CD8-positive, alpha-beta memory T cell (primary cell): ENCODE data around the gene AFAP1L2. TPM values are rescaled to one million over a fixed set of nuclear protein-coding genes. Genes with fewer than 3 reads are reported as not detected.

Source experiments
- CTCF ChIA-PET: fragments of 350-600 bp; sonication (Branson Sonifier 250); formaldehyde crosslinking; loops from one replicate; lab custom pipeline; 2021; ENCODE audit warnings: antibody characterized with exemption; lab: Charles Lee
- POLR2A ChIA-PET: fragments of 350-600 bp; sonication (Branson Sonifier 250); formaldehyde crosslinking; loops from one replicate; lab custom pipeline; 2021; ENCODE audit warnings: antibody characterized with exemption; lab: Charles Lee
- DNase-seq, 5 donors: peaks; one replicate each; pipeline versions ENCODE4 v3.0.0 to v3.0.0-alpha.2; 2020 to 2022; ENCODE audit warnings: mixed read lengths in 1 of 5
- H3K27ac ChIP-seq: one replicate; pipeline ENCODE4 v1.7.0; 2013; ENCODE audit warnings: low read depth, mild to moderate bottlenecking, low read length, moderate library complexity
- H3K27me3 ChIP-seq: 2 replicates; pipeline ENCODE4 v1.7.0; 2013; ENCODE audit warnings: low read length, mild to moderate bottlenecking; ENCODE audit not compliant: insufficient read depth, poor library complexity, severe bottlenecking
- H3K36me3 ChIP-seq: 2 replicates; pipeline ENCODE4 v1.7.0; 2013; ENCODE audit warnings: mild to moderate bottlenecking, low read length, moderate library complexity; ENCODE audit not compliant: insufficient read depth
- H3K4me1 ChIP-seq: 2 replicates; pipeline ENCODE4 v1.7.0; 2013; ENCODE audit warnings: mild to moderate bottlenecking, low read length, moderate library complexity; ENCODE audit not compliant: insufficient read depth
- H3K4me3 ChIP-seq: 2 replicates; pipeline ENCODE4 v1.7.0; 2013; ENCODE audit warnings: mild to moderate bottlenecking, low read length
- H3K9me3 ChIP-seq: 2 replicates; pipeline ENCODE4 v1.7.0; 2013; ENCODE audit warnings: mild to moderate bottlenecking, low read length
- H3K27ac Mint-ChIP-seq, 8 donors: one replicate each; pipeline ENCODE4 v1.8.0; 2020 to 2021; ENCODE audit warnings: mixed read lengths in 8 of 8, mild to moderate bottlenecking in 6 of 8, inconsistent platforms in 3 of 8, moderate library complexity in 3 of 8
- H3K27me3 Mint-ChIP-seq, 2 donors: one replicate each; pipeline ENCODE4 v1.8.0; 2020 to 2021; ENCODE audit warnings: mixed read lengths in 2 of 2, mild to moderate bottlenecking in 1 of 2, moderate library complexity in 1 of 2
- H3K36me3 Mint-ChIP-seq, 3 donors: one replicate each; pipeline ENCODE4 v1.8.0; 2020 to 2021; ENCODE audit warnings: mixed read lengths in 3 of 3, inconsistent platforms in 1 of 3, mild to moderate bottlenecking in 1 of 3
- H3K4me1 Mint-ChIP-seq, 3 donors: one replicate each; pipeline ENCODE4 v1.8.0; 2020 to 2021; ENCODE audit warnings: mixed read lengths in 3 of 3, inconsistent platforms in 1 of 3, mild to moderate bottlenecking in 1 of 3
- H3K4me3 Mint-ChIP-seq, 7 donors: one replicate each; pipeline ENCODE4 v1.8.0; 2020 to 2021; ENCODE audit warnings: mixed read lengths in 7 of 7, mild to moderate bottlenecking in 6 of 7, moderate library complexity in 4 of 7, inconsistent platforms in 2 of 7
- H3K9me3 Mint-ChIP-seq, 5 donors: one replicate each; pipeline ENCODE4 v1.8.0; 2020 to 2022; ENCODE audit warnings: mixed read lengths in 5 of 5, mild to moderate bottlenecking in 3 of 5, moderate library complexity in 2 of 5, inconsistent platforms in 1 of 5
- polyA plus RNA-seq: library from polyadenylated mRNA; unstranded; fragments of 300-500 nt; fragmentation: Illumina TruSeq; gene quantifications from one replicate; pipeline ENCODE4 v1.2.3, GENCODE V29; 2021
- total RNA-seq, 2 experiments: library from RNA; stranded (reverse); gene quantifications; one replicate each; pipeline ENCODE4 v1.2.3, GENCODE V29; 2021

Gene AFAP1L2
- total and polyA plus RNA-seq, 3 experiments from 2014 or later, result 1.6 to 2.9 (median 2.5) TPM

GRCh38 chr10:114426476-114426875 lies 22.2 kb upstream of the AFAP1L2 start:
- Histone ChIP-seq H3K36me3 (peaks cover 4% of the 10 kb centered on the region), H3K9me3 (no peaks in the 10 kb centered on the region), H3K4me3 (no peak overlapping the region), H3K4me1 (no peaks in the 10 kb centered on the region), H3K27ac (no peak overlapping the region), H3K27me3 (no peaks in the 10 kb centered on the region)
- no peak for DNase-seq
- no peak overlapping the region for H3K27ac Mint-ChIP-seq
- no peak overlapping the region for H3K4me3 Mint-ChIP-seq
- ChIA-PET CTCF (no interaction called here), POLR2A (no interaction called here)
- H3K27me3 Mint-ChIP-seq, result peaks cover 0 to 2% of the 10 kb centered on the region in 2 donors
- no peaks in the 10 kb centered on the region for H3K9me3 Mint-ChIP-seq
- H3K4me1 Mint-ChIP-seq, result no peaks in the 10 kb centered on the region
- H3K36me3 Mint-ChIP-seq, result peaks cover 4 to 15% (median 14%) of the 10 kb centered on the region in 3 donors

GRCh38 chr10:114420811-114421485 lies 16.6 kb upstream of the AFAP1L2 start:
- Histone ChIP-seq H3K4me3 (no peak overlapping the region), H3K36me3 (no peaks in the 10 kb centered on the region), H3K4me1 (no peaks in the 10 kb centered on the region), H3K27ac (no peak overlapping the region), H3K9me3 (no peaks in the 10 kb centered on the region), H3K27me3 (no peaks in the 10 kb centered on the region)
- H3K9me3 Mint-ChIP-seq, result peaks cover 0 to 2% (median 0%) of the 10 kb centered on the region in 5 donors
- H3K4me1 Mint-ChIP-seq, result peaks cover 0 to 3% (median 0%) of the 10 kb centered on the region in 3 donors
- DNase-seq, result no peak
- POLR2A ChIA-PET, result no interaction called here
- no peak overlapping the region for H3K4me3 Mint-ChIP-seq
- H3K27me3 Mint-ChIP-seq, result peaks cover 11 to 31% of the 10 kb centered on the region in 2 donors
- CTCF ChIA-PET, result no interaction called here
- H3K36me3 Mint-ChIP-seq, result no peaks in the 10 kb centered on the region
- H3K27ac Mint-ChIP-seq, result peak overlapping the region in 1 of 8 donors; percentile 42

- POLR2A ChIA-PET, result no interaction called here
- Histone ChIP-seq H3K27me3 (no peaks in the 10 kb centered on the region), H3K36me3 (no peaks in the 10 kb centered on the region), H3K9me3 (no peaks in the 10 kb centered on the region), H3K27ac (no peak overlapping the region), H3K4me3 (no peak overlapping the region), H3K4me1 (no peaks in the 10 kb centered on the region)
- Mint-ChIP-seq H3K36me3 (no peaks in the 10 kb centered on the region), H3K4me1 (peaks cover 0 to 3% (median 0%) of the 10 kb centered on the region in 3 donors), H3K9me3 (peaks cover 0 to 3% (median 0%) of the 10 kb centered on the region in 5 donors), H3K27ac (no peak overlapping the region), H3K4me3 (no peak overlapping the region), H3K27me3 (peaks cover 13 to 48% of the 10 kb centered on the region in 2 donors)
- CTCF ChIA-PET, result no interaction called here
- DNase-seq, result no peak
Observed at GRCh38 chr10:114418109-114418508, 13.8 kb upstream of the AFAP1L2 start.

GRCh38 chr10:114412907-114413797 lies 8.8 kb upstream of the AFAP1L2 start:
- Mint-ChIP-seq H3K27me3 (peaks cover 11 to 44% of the 10 kb centered on the region in 2 donors), H3K36me3 (no peaks in the 10 kb centered on the region), H3K4me3 (no peak overlapping the region), H3K27ac (no peak overlapping the region), H3K4me1 (no peaks in the 10 kb centered on the region), H3K9me3 (peaks cover 0 to 3% (median 0%) of the 10 kb centered on the region in 5 donors)
- Histone ChIP-seq H3K27ac (no peak overlapping the region), H3K9me3 (no peaks in the 10 kb centered on the region), H3K4me3 (no peak overlapping the region), H3K4me1 (no peaks in the 10 kb centered on the region), H3K27me3 (no peaks in the 10 kb centered on the region), H3K36me3 (no peaks in the 10 kb centered on the region)
- CTCF ChIA-PET, result no interaction called here
- DNase-seq, result no peak
- POLR2A ChIA-PET, result no interaction called here

GRCh38 chr10:114408968-114409444 lies 4.7 kb upstream of the AFAP1L2 start:
- Histone ChIP-seq H3K27ac (no peak overlapping the region), H3K27me3 (no peaks in the 10 kb centered on the region), H3K4me3 (no peak overlapping the region), H3K4me1 (no peaks in the 10 kb centered on the region), H3K36me3 (no peaks in the 10 kb centered on the region), H3K9me3 (no peaks in the 10 kb centered on the region)
- ChIA-PET POLR2A (no interaction called here), CTCF (no interaction called here)
- no peak for DNase-seq
- Mint-ChIP-seq H3K36me3 (no peaks in the 10 kb centered on the region), H3K9me3 (peaks cover 0 to 2% (median 0%) of the 10 kb centered on the region in 5 donors), H3K27me3 (peaks cover 24 to 45% of the 10 kb centered on the region in 2 donors), H3K27ac (peak overlapping the region in 1 of 8 donors; percentile 2), H3K4me3 (no peak overlapping the region), H3K4me1 (peaks cover 0 to 8% (median 2%) of the 10 kb centered on the region in 3 donors)

- no peaks in the 10 kb centered on the region for H3K4me1 ChIP-seq
- peak overlapping the region in 1 of 8 donors; percentile 51 for H3K27ac Mint-ChIP-seq
- H3K27me3 ChIP-seq, result peaks cover 2% of the 10 kb centered on the region
- H3K9me3 Mint-ChIP-seq, result peaks cover 0 to 2% (median 0%) of the 10 kb centered on the region in 5 donors
- no peaks in the 10 kb centered on the region for H3K36me3 ChIP-seq
- no peak for DNase-seq
- peaks cover 23 to 40% of the 10 kb centered on the region in 2 donors for H3K27me3 Mint-ChIP-seq
- POLR2A ChIA-PET, result no interaction called here
- no peak overlapping the region for H3K27ac ChIP-seq
- H3K4me1 Mint-ChIP-seq, result peaks cover under 1 to 9% (median 2%) of the 10 kb centered on the region in 3 donors
- no peaks in the 10 kb centered on the region for H3K36me3 Mint-ChIP-seq
- H3K4me3 ChIP-seq, result no peak overlapping the region
- no peak overlapping the region for H3K4me3 Mint-ChIP-seq
- CTCF ChIA-PET, result no interaction called here
- no peaks in the 10 kb centered on the region for H3K9me3 ChIP-seq
Observed at GRCh38 chr10:114408112-114408967, 4.0 kb upstream of the AFAP1L2 start.

- POLR2A ChIA-PET, result no interaction called here
- Histone ChIP-seq H3K27me3 (peaks cover 10% of the 10 kb centered on the region), H3K4me1 (no peaks in the 10 kb centered on the region), H3K36me3 (no peaks in the 10 kb centered on the region), H3K9me3 (no peaks in the 10 kb centered on the region), H3K27ac (no peak overlapping the region), H3K4me3 (no peak overlapping the region)
- Mint-ChIP-seq H3K27me3 (peaks cover 35 to 47% of the 10 kb centered on the region in 2 donors), H3K4me1 (peaks cover 6 to 16% (median 8%) of the 10 kb centered on the region in 3 donors), H3K4me3 (no peak overlapping the region), H3K9me3 (peaks cover 0 to 2% (median 0%) of the 10 kb centered on the region in 5 donors), H3K36me3 (no peaks in the 10 kb centered on the region), H3K27ac (no peak overlapping the region)
- CTCF ChIA-PET, result interaction anchor here (1.3 kb wide), 1 partner anchor 379 kb away, joined by 3 read pairs; no protein-coding TSS in a partner anchor
- no peak for DNase-seq
Observed at GRCh38 chr10:114406455-114406854, 2.2 kb upstream of the AFAP1L2 start.
